Osteoblast (primary cell): Measurements from ENCODE around the gene CTNND2. TPM values are rescaled to one million over a fixed set of nuclear protein-coding genes. Genes with fewer than 3 reads are reported as not detected.

ENCODE experiments used
- DNase-seq: peaks from one replicate; pipeline ENCODE4 v3.0.0; 2011; ENCODE audit warnings: low spot score, mixed read lengths; ENCODE audit not compliant: insufficient read length; ENCODE audit errors: missing footprints
- H2AFZ ChIP-seq: 2 replicates; pipeline ENCODE4 v1.6.0; 2011; ENCODE audit warnings: mild to moderate bottlenecking, low read length
- H3K27ac ChIP-seq: 2 replicates; pipeline ENCODE4 v1.5.1; 2011; ENCODE audit warnings: mild to moderate bottlenecking, low read depth, low read length, moderate library complexity
- H3K27me3 ChIP-seq: 2 replicates; pipeline ENCODE4 v1.6.0; 2012; ENCODE audit warnings: mild to moderate bottlenecking, control low read depth, inconsistent platforms, low read length, moderate library complexity; ENCODE audit not compliant: insufficient read depth
- H3K36me3 ChIP-seq: 2 replicates; pipeline ENCODE4 v1.5.1; 2011; ENCODE audit warnings: mild to moderate bottlenecking, low read length, control low read depth, moderate library complexity; ENCODE audit not compliant: insufficient read depth
- H3K4me1 ChIP-seq: 2 replicates; pipeline ENCODE4 v1.5.1; 2011; ENCODE audit warnings: mild to moderate bottlenecking, low read length, control low read depth, moderate library complexity; ENCODE audit not compliant: insufficient read depth
- H3K4me2 ChIP-seq: 2 replicates; pipeline ENCODE4 v1.6.0; 2011; ENCODE audit warnings: mild to moderate bottlenecking, low read length; ENCODE audit not compliant: insufficient read depth
- H3K4me3 ChIP-seq: fragments of 200-600 bp; sonication (generic); 3 replicates; pipeline ENCODE4 v1.5.1; 2012; ENCODE audit warnings: mild to moderate bottlenecking, low read length, inconsistent platforms; ENCODE audit not compliant: insufficient read depth
- H3K79me2 ChIP-seq: 2 replicates; pipeline ENCODE4 v1.6.0; 2012; ENCODE audit warnings: mild to moderate bottlenecking, low read length, control low read depth, inconsistent platforms; ENCODE audit not compliant: insufficient read depth
- H3K9me3 ChIP-seq: 2 replicates; pipeline ENCODE4 v1.5.1; 2011; ENCODE audit warnings: low read depth, low read length, control low read depth
- H4K20me1 ChIP-seq: 2 replicates; pipeline ENCODE4 v1.6.0; 2012; ENCODE audit warnings: mild to moderate bottlenecking, low read length, control low read depth; ENCODE audit not compliant: insufficient read depth
- CTCF ChIP-seq: IDR thresholded peaks from 2 replicates; pipeline ENCODE4 v1.5.1; 2011; ENCODE audit warnings: mild to moderate bottlenecking, low read depth, low read length, moderate library complexity; ENCODE audit errors: extremely low read depth
- total RNA-seq: library from RNA; depleted of rRNA; stranded (reverse); fragments of >200 nt; gene quantifications from 2 replicates; pipeline ENCODE4 v1.2.3, GENCODE V29; 2012

Gene CTNND2
- total RNA-seq, 1 donor, result not detected

- TF ChIP-seq CTCF, result no peak
- peaks cover 6% of the 10 kb centered on the region for H3K9me3 ChIP-seq
- H2AFZ ChIP-seq, result no peak overlapping the region
- H3K36me3 ChIP-seq, result no peaks in the 10 kb centered on the region
- no peaks in the 10 kb centered on the region for H4K20me1 ChIP-seq
- DNase-seq, result no peak
- no peak overlapping the region for H3K4me3 ChIP-seq
- H3K27me3 ChIP-seq, result no peaks in the 10 kb centered on the region
- H3K27ac ChIP-seq, result no peak overlapping the region
- H3K4me1 ChIP-seq, result no peaks in the 10 kb centered on the region
- H3K4me2 ChIP-seq, result no peak overlapping the region
- no peaks in the 10 kb centered on the region for H3K79me2 ChIP-seq
Measured at GRCh38 chr5:11704916-11705315, 199.3 kb downstream of the CTNND2 start.

DNA sequence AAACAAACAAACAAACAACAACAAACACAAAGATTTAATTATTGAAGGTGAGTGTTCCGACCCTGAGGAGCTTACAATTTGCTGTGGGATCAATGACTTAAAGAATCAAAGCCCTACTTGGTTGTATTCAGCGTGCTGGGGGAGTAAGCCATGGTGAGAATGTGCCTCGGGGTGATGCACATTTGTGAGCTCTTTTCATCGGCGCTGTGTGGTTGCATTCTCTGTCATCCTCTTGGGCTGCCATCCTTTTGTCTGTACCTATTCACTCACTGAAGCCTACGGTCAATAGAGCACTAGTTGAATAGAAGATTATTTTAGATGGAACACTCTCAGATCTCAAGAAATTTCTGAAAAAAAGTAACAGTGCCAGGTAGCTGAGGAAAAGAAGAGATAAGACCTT is 203.9 kb downstream of the CTNND2 start:
- no peaks in the 10 kb centered on the region for H3K36me3 ChIP-seq
- no peaks in the 10 kb centered on the region for H4K20me1 ChIP-seq
- DNase-seq, result no peak
- no peaks in the 10 kb centered on the region for H3K4me1 ChIP-seq
- no peak overlapping the region for H3K27ac ChIP-seq
- no peak for TF ChIP-seq CTCF
- no peak overlapping the region for H3K4me3 ChIP-seq
- H3K79me2 ChIP-seq, result no peaks in the 10 kb centered on the region
- H3K9me3 ChIP-seq, result peaks cover 6% of the 10 kb centered on the region
- H2AFZ ChIP-seq, result no peak overlapping the region
- H3K4me2 ChIP-seq, result no peak overlapping the region
- no peaks in the 10 kb centered on the region for H3K27me3 ChIP-seq

DNA sequence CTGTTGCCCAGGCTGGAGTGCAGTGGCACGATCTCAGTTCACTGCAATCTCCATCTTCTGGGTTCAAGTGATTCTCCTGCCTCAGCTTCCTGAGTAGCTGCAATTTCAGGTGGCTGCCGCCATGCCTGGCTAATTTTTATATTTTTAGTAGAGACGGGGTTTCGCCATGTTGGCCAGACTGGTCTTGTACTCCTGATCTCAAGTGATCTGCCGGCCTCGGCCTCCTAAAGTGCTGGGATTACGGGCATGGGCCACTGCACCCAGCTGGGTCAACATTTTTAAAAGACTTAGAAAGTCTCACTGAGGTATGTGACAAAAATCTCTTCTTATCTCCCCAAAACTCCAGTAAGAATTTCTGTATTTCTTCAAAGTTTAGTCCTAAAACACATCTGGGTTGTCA is 211.6 kb downstream of the CTNND2 start:
- H2AFZ ChIP-seq, result no peak overlapping the region
- no peak for TF ChIP-seq CTCF
- no peak overlapping the region for H3K4me3 ChIP-seq
- no peaks in the 10 kb centered on the region for H3K27me3 ChIP-seq
- H3K4me2 ChIP-seq, result no peak overlapping the region
- no peak overlapping the region for H3K27ac ChIP-seq
- no peaks in the 10 kb centered on the region for H3K4me1 ChIP-seq
- H4K20me1 ChIP-seq, result no peaks in the 10 kb centered on the region
- H3K36me3 ChIP-seq, result no peaks in the 10 kb centered on the region
- H3K9me3 ChIP-seq, result peaks cover 2% of the 10 kb centered on the region
- no peaks in the 10 kb centered on the region for H3K79me2 ChIP-seq
- DNase-seq, result no peak

DNA sequence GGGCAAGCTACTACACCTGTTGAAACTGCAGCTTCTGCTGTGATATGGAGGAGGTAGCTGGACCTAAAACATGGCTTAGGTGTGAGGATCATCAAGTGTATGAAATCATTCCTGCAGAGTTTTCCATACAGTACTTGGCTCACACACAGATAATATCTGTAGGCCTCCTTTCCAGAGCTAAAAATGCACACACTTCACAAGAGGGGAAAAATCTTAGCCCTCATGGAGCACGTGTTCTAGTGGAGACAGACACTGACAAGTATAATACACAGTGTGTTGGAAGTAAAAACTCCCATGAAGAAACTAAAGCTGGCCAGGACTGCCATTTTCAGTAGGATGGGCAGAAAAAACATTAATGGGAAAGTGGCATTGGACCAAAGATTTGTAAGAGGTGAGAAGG is 216.7 kb downstream of the CTNND2 start:
- no peak for DNase-seq
- no peaks in the 10 kb centered on the region for H3K36me3 ChIP-seq
- no peak overlapping the region for H2AFZ ChIP-seq
- H3K27me3 ChIP-seq, result no peaks in the 10 kb centered on the region
- no peaks in the 10 kb centered on the region for H3K4me1 ChIP-seq
- H3K4me3 ChIP-seq, result no peak overlapping the region
- no peak overlapping the region for H3K4me2 ChIP-seq
- no peak overlapping the region for H3K27ac ChIP-seq
- TF ChIP-seq CTCF, result no peak
- H3K9me3 ChIP-seq, result peaks cover 2% of the 10 kb centered on the region
- H4K20me1 ChIP-seq, result no peaks in the 10 kb centered on the region
- no peaks in the 10 kb centered on the region for H3K79me2 ChIP-seq
